GM23248 (cell line): ENCODE measurements around the gene PRSS2. TPM values are rescaled to one million over a fixed set of nuclear protein-coding genes. Genes with fewer than 3 reads are reported as not detected.

Experiments used
- DNase-seq: peaks from one replicate; pipeline ENCODE4 v3.0.0-alpha.2; 2015
- H2AFZ ChIP-seq: fragments of 200-600 bp; sonication (generic); 2 replicates; pipeline ENCODE4 v1.6.1; 2016; ENCODE audit warnings: antibody characterized with exemption
- H3F3A ChIP-seq: fragments of 200-600 bp; sonication (generic); 2 replicates; pipeline ENCODE4 v1.6.1; 2016; ENCODE audit warnings: mild to moderate bottlenecking, antibody characterized with exemption, mixed run types; ENCODE audit not compliant: insufficient read depth
- H3K27ac ChIP-seq: fragments of 200-600 bp; sonication (generic); 2 replicates; pipeline ENCODE4 v1.5.1; 2016; ENCODE audit warnings: mild to moderate bottlenecking
- H3K27me3 ChIP-seq: fragments of 200-600 bp; sonication (generic); replicated peaks from 2 replicates; pipeline ENCODE4 v1.6.1; 2016; ENCODE audit warnings: mild to moderate bottlenecking; ENCODE audit not compliant: insufficient read depth
- H3K36me3 ChIP-seq: fragments of 200-600 bp; sonication (generic); 2 replicates; pipeline ENCODE4 v1.6.1; 2016; ENCODE audit warnings: low read depth, mild to moderate bottlenecking
- H3K4me1 ChIP-seq: fragments of 200-600 bp; sonication (generic); 2 replicates; pipeline ENCODE4 v1.6.1; 2016; ENCODE audit warnings: mild to moderate bottlenecking; ENCODE audit not compliant: insufficient read depth
- H3K4me2 ChIP-seq: fragments of 200-600 bp; sonication (generic); one replicate; pipeline ENCODE4 v1.6.1; 2016; ENCODE audit warnings: mild to moderate bottlenecking; ENCODE audit not compliant: unreplicated experiment
- H3K4me3 ChIP-seq: fragments of 200-600 bp; sonication (generic); 2 replicates; pipeline ENCODE4 v1.5.1; 2016; ENCODE audit warnings: mild to moderate bottlenecking
- H3K79me2 ChIP-seq: fragments of 200-600 bp; sonication (generic); 2 replicates; pipeline ENCODE4 v1.6.1; 2016; ENCODE audit warnings: mild to moderate bottlenecking; ENCODE audit not compliant: insufficient read depth
- H3K9ac ChIP-seq: fragments of 200-600 bp; sonication (generic); 2 replicates; pipeline ENCODE4 v1.6.1; 2016; ENCODE audit warnings: mild to moderate bottlenecking
- H3K9me2 ChIP-seq: fragments of 200-600 bp; sonication (generic); 2 replicates; pipeline ENCODE4 v1.6.1; 2016; ENCODE audit warnings: mixed run types, mild to moderate bottlenecking, moderate library complexity; ENCODE audit not compliant: insufficient read depth
- H3K9me3 ChIP-seq: fragments of 200-600 bp; sonication (generic); one replicate; pipeline ENCODE4 v1.6.1; 2017; ENCODE audit warnings: low read depth
- H4K20me1 ChIP-seq: fragments of 200-600 bp; sonication (generic); 2 replicates; pipeline ENCODE4 v1.6.0; 2016; ENCODE audit not compliant: insufficient read depth
- EZH2 ChIP-seq: fragments of 200-600 bp; sonication (generic); IDR thresholded peaks from 2 replicates; pipeline ENCODE4 v1.6.1; 2018; ENCODE audit warnings: antibody characterized with exemption, mild to moderate bottlenecking; ENCODE audit not compliant: insufficient read depth, poor library complexity, severe bottlenecking
- EZH2phosphoT487 ChIP-seq: fragments of 200-600 bp; sonication (generic); IDR thresholded peaks from 2 replicates; pipeline ENCODE4 v1.6.1; 2018; ENCODE audit warnings: antibody characterized with exemption, moderate library complexity, mild to moderate bottlenecking, low read depth; ENCODE audit not compliant: insufficient read depth
- WGBS, 2 experiments: methylation state at CpG; one replicate each; pipeline ENCODE4 v1.1.6; 2015 to 2017; ENCODE audit warnings: low lambda C conversion rate in 2 of 2, low coverage in 1 of 2; ENCODE audit errors: missing lambda C conversion rate in 2 of 2; 5-methylcytosine and 5-hydroxymethylcytosine counted together
- in situ Hi-C: fragments of 300-500 bp; cut with MboI; formaldehyde crosslinking; loops from 2 replicates; pipeline ENCODE4 v1.15.0; 2020
- polyA plus RNA-seq: library from polyadenylated mRNA; unstranded; fragments of >200 nt; fragmentation: Nextera tagmentation; extraction: Ambion mirVana; gene quantifications from 2 replicates; pipeline ENCODE4 v1.2.1, GENCODE V29; 2016
- total RNA-seq: library from RNA; depleted of rRNA; stranded (reverse); fragments of >200 nt; shearing (Covaris generic); gene quantifications from 2 replicates; pipeline ENCODE4 v1.2.3, GENCODE V29; 2014

PRSS2 gene
- total and polyA plus RNA-seq, 2 experiments from 2014 or later: not detected

GRCh38 chr7:142812437-142813215, 41.9 kb downstream of the PRSS2 start:
- Histone ChIP-seq H4K20me1 (no peaks in the 10 kb centered on the region), H3K79me2 (no peaks in the 10 kb centered on the region), H3K9me3 (no peaks in the 10 kb centered on the region), H3K4me2 (no peak overlapping the region), H3K9ac (no peak overlapping the region), H2AFZ (no peak overlapping the region), H3K9me2 (no peaks in the 10 kb centered on the region), H3K36me3 (no peaks in the 10 kb centered on the region), H3K27me3 (peaks cover 29% of the 10 kb centered on the region), H3K27ac (no peak overlapping the region), H3K4me3 (no peak overlapping the region), H3F3A (peaks cover 14% of the 10 kb centered on the region), H3K4me1 (peaks cover 9% of the 10 kb centered on the region)
- in situ Hi-C loops: no loop called here
- TF ChIP-seq EZH2 (no peak), EZH2phosphoT487 (no peak)
- 47 to 50% methylated on average over 7 of the region's 7 CpGs for WGBS, 2 experiments
- DNase-seq: peak; percentile 16

GRCh38 chr7:142813226-142813625, 42.5 kb downstream of the PRSS2 start:
- H2AFZ ChIP-seq: no peak overlapping the region
- in situ Hi-C loops: no loop called here
- no peaks in the 10 kb centered on the region for H3K79me2 ChIP-seq
- no peak overlapping the region for H3K27ac ChIP-seq
- H3K9me2 ChIP-seq: no peaks in the 10 kb centered on the region
- no peaks in the 10 kb centered on the region for H3K36me3 ChIP-seq
- H4K20me1 ChIP-seq: no peaks in the 10 kb centered on the region
- no peak overlapping the region for H3K4me3 ChIP-seq
- H3F3A ChIP-seq: peaks cover 8% of the 10 kb centered on the region
- peak; percentile 84 for DNase-seq
- peaks cover 9% of the 10 kb centered on the region for H3K4me1 ChIP-seq
- H3K9me3 ChIP-seq: no peaks in the 10 kb centered on the region
- TF ChIP-seq EZH2phosphoT487 (no peak), EZH2 (no peak)
- H3K9ac ChIP-seq: no peak overlapping the region
- WGBS, 2 experiments: 0 to 2% methylated on average over 2 of the region's 2 CpGs
- no peak overlapping the region for H3K4me2 ChIP-seq
- peaks cover 33% of the 10 kb centered on the region for H3K27me3 ChIP-seq

- no peaks in the 10 kb centered on the region for H4K20me1 ChIP-seq
- TF ChIP-seq EZH2phosphoT487 (no peak), EZH2 (no peak)
- no peak overlapping the region for H3K4me3 ChIP-seq
- H3K79me2 ChIP-seq: no peaks in the 10 kb centered on the region
- H3K27me3 ChIP-seq: peaks cover 38% of the 10 kb centered on the region
- H3K27ac ChIP-seq: no peak overlapping the region
- DNase-seq: no peak
- H3K4me2 ChIP-seq: no peak overlapping the region
- no peaks in the 10 kb centered on the region for H3K36me3 ChIP-seq
- in situ Hi-C loops: no loop called here
- H3K9ac ChIP-seq: no peak overlapping the region
- H3K9me3 ChIP-seq: no peaks in the 10 kb centered on the region
- H3F3A ChIP-seq: peaks cover 5% of the 10 kb centered on the region; the same call in 1 of the 2 replicates
- no peaks in the 10 kb centered on the region for H3K9me2 ChIP-seq
- H2AFZ ChIP-seq: no peak overlapping the region
- 29 to 43% methylated on average over 1 of the region's 1 CpG for WGBS, 2 experiments
- peaks cover 9% of the 10 kb centered on the region for H3K4me1 ChIP-seq
Observed at GRCh38 chr7:142813699-142814098, 42.9 kb downstream of the PRSS2 start.

GRCh38 chr7:142814451-142814850, 43.7 kb downstream of the PRSS2 start:
- Histone ChIP-seq H3F3A (peaks cover 5% of the 10 kb centered on the region; the same call in 1 of the 2 replicates), H3K4me3 (no peak overlapping the region), H3K27ac (no peak overlapping the region), H3K9me3 (no peaks in the 10 kb centered on the region), H3K36me3 (no peaks in the 10 kb centered on the region), H3K4me2 (no peak overlapping the region), H3K79me2 (no peaks in the 10 kb centered on the region), H2AFZ (no peak overlapping the region), H3K9ac (no peak overlapping the region), H4K20me1 (no peaks in the 10 kb centered on the region), H3K9me2 (no peaks in the 10 kb centered on the region), H3K27me3 (peaks cover 46% of the 10 kb centered on the region), H3K4me1 (peaks cover 9% of the 10 kb centered on the region)
- in situ Hi-C loops: no loop called here
- no peak for TF ChIP-seq EZH2phosphoT487
- TF ChIP-seq EZH2: no peak
- no peak for DNase-seq
- 49 to 64% methylated on average over 2 of the region's 2 CpGs for WGBS, 2 experiments
